ENCODE measurements around the gene XRN1.
"Not testable (repeated sequence)": the region's sequence is repeated elsewhere in the genome, so short reads cannot be mapped to it uniquely, and the experiment has no call there.

XRN1 gene

DNA sequence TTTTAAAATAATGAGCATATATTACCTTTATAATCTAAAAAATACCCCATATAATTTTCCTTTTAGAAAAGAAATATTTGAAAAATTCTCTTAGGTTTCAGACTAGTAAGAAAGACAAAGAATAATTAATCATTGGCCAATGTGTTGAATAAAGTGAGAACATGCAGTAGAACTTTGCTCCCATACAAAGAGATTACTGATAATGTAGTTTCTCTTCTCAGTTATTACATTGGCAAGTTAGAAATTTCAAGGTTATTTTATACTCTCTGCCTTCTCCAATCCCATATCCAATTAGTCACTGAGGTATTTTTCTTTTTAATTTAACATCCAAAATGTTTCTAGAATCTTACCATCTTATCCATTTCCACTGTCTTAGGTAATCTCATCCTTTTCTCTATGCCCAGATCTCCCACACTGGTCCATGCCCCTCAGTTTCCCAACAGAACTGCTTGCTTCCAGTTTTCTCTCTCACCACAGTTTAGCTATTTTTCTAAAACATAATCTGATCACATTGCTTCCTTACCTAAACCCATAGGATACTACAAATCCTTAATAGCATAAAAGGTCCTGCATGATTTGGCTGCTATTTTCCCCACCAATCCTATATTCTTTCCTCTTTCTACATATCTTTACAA, 10.8 kb downstream of the XRN1 start:
- no peak for ATAC-seq

DNA sequence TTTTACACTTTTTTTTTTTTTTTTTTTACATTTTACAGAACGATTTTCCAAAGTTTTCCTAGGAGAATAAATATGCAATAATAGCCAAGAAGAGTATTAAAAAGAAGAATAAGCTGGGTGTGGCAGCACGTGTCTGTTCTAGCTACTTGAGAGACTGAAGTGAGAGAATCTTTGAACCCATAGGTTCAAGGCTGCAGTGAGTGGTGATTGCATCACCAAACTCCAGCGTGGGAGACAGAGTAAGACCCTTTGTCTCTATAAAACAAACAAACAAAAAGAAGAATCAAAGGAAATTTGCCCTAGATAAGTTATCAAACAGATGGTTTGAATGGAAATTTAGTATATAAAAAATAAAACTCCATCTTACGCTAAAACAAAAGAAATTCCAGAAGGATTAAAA, 13.3 kb downstream of the XRN1 start:
- ATAC-seq, result no peak

DNA sequence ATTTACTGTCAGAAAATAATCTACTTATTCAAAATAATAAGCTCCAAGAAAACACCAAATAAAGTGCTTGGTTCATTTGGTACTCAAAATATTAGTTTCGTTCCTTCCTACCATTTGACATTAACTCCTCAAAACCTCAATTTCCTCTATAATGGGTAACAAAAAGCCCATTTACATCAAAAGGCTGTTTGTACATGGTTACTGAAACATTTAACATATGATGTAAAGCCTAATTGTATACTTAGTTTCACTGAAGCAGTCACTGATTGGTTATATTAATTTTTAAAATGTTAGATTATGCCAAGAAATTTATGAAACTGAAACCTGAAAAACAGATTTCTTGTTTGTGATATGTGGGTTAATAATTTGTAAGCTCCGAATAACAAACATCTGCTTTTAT, 14.7 kb downstream of the XRN1 start:
- ATAC-seq, result no peak

DNA sequence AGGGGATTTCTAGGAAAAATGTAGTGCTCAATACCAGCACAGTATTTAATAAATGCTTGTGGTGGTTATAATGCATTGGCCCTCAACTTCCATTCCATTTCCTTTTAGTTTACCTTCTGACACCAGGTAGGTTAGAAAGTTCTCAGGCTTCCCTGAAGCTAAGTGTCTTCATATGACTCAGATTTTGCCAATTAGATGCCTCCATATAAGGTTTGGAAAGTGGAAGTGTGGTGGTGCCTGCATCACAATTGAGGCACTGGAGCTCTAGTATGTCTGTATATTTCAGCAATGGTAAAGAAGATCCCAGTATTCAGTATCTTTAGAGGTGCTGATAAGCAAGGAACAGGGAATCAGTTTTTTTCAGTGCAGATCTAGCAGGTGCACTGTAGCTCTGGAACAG, 18.3 kb downstream of the XRN1 start:
- ATAC-seq, result no peak

GRCh38 chr3:142424754-142425153, 23.1 kb downstream of the XRN1 start:
- no peak for ATAC-seq

GRCh38 chr3:142418926-142419592, 28.8 kb downstream of the XRN1 start:
- no peak for ATAC-seq

DNA sequence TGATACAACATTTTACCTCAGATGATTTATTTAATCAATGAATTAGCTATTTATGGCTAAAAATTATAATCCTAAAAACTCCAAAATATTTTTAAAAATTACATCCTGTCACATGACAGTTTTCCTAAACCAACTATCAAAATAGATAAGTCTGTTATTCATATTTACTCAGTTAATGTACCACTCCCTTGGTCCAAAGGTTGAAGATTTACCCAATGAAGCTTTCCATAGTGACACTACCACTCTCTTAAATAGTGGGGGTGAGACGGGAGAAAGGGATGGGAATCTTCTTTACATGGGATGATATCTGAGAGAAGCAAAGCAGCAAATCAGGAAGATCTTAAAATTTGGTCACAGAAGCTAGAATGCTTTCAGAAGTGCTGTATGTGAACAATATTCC, 30.5 kb downstream of the XRN1 start:
- ATAC-seq, result no peak

GRCh38 chr3:142400537-142400936, 47.3 kb downstream of the XRN1 start:
- not testable (repeated sequence) for ATAC-seq

DNA sequence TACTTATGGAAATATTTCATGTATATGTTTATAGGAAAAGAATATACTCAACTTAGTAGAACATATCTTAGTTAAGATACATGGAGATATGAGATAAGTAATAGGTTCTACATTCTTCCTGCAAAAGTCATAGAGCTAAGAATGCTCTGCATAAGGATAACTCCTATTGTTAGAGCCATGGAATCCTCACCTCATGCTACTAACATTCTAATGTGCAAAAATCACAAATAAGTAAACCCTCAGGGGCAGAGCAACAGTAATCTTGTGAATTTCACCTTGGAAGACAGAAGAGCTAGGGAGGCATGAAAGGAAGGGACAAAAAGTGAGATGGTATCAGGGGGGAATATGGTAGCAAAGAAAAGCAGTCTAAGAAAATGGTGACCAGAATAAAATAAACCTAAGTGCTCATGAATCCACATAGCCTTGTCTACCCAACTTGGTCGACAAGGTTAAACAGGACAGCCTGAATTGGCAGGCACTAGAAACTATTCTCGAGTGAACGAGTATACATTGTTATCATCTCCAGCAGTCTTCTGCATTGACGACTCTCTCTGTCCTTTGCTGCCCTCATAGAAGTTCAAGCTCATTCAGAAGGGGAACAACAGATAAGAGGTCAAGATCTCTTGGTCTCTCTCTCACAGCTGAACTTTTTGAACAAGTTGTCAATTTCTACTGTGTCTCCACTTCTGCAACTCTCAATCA, 52.8 kb downstream of the XRN1 start:
- no peak for ATAC-seq

GRCh38 chr3:142385078-142385477, 62.8 kb downstream of the XRN1 start:
- ATAC-seq, result no peak

- no peak for ATAC-seq
Measured at GRCh38 chr3:142374687-142375086, 73.2 kb downstream of the XRN1 start.

DNA sequence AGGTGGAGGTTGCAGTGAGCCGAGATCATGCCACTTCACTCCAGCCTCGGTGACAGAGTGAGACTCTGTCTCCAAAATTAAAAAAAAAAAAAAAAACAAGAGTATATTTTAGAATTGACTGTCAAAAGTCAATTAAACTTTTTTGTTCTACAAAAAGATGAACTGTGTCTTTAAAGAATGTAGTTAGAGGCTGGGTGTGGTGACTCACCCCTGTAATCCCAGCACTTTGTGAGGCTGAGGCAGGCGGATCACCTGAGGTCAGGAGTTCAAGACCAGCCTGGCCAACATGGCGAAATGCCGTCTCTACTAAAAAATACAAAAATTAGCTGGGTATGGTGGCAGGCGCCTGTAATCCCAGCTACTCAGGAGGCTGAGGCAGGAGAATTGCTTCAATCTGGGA, 78.3 kb downstream of the XRN1 start:
- ATAC-seq, result not testable (repeated sequence)

DNA sequence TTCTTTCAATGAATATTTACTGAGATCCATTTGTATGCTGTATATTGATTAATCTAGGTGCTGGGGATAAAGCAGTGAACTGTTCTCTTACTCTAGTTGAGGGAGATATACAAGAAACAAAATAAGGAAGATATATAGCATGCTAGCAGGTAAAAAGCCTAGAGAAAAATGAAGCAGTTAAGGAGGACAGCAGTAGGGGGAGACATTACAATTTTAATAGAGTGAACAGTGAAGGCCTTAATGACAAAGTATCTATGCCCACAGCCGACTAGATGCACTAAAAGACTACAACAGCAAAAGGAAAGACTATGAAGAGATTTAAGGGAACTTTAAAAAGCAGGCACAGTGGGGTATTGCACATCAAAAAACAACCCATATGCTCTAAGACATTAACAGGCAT, 81.4 kb downstream of the XRN1 start:
- ATAC-seq, result no peak

- ATAC-seq, result no peak
Measured at GRCh38 chr3:142363936-142364467, 83.8 kb downstream of the XRN1 start.

DNA sequence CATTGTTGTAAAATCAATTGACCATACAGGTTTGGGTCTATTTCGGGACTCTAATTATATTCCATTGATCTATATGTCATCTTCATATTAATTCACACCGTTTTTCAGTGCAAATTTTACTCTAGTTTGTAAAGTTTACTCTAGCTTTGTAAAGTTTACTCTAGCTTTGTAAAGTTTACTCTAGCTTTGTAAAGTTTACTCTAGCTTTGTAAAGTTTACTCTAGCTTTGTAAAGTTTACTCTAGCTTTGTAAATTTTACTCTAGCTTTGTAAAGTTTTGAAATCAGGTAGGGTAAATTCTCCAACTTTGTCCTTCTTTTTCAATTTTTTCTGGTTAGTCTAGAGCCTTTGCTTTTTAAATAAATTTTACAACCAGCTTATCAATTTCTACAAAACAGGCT, 84.4 kb downstream of the XRN1 start:
- ATAC-seq, result not testable (repeated sequence)

GRCh38 chr3:142359367-142359766, 88.5 kb downstream of the XRN1 start:
- no peak for ATAC-seq

DNA sequence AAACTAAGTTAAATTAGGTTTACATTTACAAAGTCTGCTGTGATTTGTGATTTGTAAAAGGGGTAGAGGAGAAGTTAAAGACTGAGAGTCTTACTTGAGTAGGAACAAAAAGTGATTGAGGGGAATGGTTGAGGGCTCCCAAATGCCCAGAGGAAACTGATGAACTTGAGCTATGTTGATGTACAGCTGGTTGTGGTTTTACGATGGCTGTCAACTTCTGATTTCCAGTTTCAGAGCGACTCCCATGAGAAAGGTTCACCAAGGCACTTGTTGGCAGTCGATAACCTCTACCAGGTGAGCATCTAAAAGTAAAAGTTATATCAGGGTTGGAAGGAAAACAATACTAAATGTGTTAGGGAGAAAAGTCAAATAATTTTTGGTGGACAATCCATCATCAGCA, 91.0 kb downstream of the XRN1 start:
- no peak for ATAC-seq

DNA sequence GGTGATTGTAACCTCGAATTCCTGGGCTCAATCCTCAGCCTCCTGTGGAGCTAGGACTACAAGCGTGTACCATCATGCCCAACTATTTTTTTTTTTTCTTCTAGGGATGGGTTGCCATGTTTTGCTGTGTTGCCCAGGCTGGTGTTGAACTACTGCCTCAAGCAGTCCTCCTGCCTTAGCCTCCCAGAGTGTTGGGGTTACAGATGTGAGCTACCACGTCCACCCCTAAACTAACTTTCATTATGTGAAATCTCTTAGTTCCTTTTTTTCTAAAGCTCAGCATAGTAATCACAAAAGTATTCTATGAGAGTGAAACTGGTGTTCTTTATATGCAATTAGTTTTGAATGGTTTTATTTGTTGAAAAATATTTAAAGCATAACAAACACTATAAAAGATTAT, 92.1 kb downstream of the XRN1 start:
- ATAC-seq, result no peak

- ATAC-seq, result no peak
Measured at GRCh38 chr3:142354076-142354475, 93.8 kb downstream of the XRN1 start.

GRCh38 chr3:142353571-142353970, 94.3 kb downstream of the XRN1 start:
- no peak for ATAC-seq

- ATAC-seq, result not testable (repeated sequence)
Measured at GRCh38 chr3:142352698-142353097, 95.1 kb downstream of the XRN1 start.

DNA sequence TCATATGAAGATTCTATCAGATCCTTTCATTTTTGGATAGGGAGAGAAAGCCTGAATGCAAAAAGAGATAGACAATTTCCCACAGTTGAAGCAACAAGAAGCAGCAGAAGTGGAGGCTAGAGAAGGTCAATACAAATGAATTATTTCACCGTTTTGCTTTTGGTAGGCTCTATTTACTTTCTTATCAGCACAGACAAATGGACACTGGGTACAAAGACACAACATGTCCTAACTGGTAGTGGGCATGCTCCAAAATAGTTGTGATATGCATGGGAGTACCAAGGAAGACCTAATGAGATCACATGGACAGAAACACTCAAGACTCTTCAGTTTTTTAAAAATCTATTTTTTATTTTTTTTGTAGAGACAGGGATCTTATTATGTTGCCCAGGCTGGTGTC, 99.4 kb downstream of the XRN1 start:
- no peak for ATAC-seq

DNA sequence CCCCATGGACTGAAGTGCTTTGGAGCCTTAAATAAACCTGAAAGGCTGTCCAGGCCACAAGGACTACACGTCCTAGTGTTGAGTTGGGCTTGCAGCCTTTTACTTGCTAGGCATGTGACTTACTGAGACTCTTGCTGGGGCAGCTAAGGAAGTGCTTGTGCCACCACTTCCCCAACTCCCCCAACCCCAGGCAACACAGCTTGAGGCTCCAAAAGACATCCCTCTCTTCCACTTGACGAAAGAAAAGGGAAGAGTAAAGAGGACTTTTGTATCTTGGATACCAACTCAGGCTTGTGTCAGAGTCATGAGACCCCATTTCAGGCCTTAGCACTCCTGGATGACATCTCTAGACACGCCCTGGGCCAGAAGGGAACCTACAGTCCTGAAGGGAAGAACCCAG, 109.8 kb downstream of the XRN1 start:
- no peak for ATAC-seq

DNA sequence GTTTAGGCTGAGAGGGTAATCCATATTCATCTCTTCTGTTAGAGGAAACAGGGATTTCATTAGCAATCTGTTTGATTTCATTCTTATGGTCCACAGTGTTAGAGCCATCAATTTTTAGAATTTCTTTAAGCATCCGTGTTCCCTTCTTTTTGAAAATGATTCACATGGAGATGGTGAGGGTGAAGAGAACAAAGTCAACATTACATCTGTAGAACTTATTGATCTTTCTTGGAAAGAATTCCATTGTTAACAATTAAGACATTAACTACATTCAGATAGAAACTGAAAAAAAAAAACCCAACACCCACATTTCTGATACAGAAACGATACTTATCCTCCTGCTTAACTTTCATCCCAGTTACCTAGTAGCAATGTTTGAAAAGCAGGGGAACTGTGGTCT, 115.4 kb downstream of the XRN1 start:
- no peak for ATAC-seq

Data from activated CD4-positive, CD25-positive, alpha-beta regulatory T cell treated with anti-CD3 and anti-CD28 coated beads, Interleukin-2, amount 50 U/mL, for 24 hours (primary cell).